HCT116 (cell line): Measurements from ENCODE around the gene TMEM41A. TPM values are rescaled to one million over a fixed set of nuclear protein-coding genes. Genes with fewer than 3 reads are reported as not detected.
"Not testable (repeated sequence)": the region's sequence is repeated elsewhere in the genome, so short reads cannot be mapped to it uniquely, and the experiment has no call there.

Source experiments
- ATAC-seq: fragments of 200-7000 bp; cut with Tn5 transposase; 2 replicates; pipeline ENCODE4 v1.9.1; 2020; ENCODE audit warnings: mild to moderate bottlenecking, moderate library complexity
- BruUV-seq: library from RNA; stranded (reverse); fragments of 400-500 nt; replicated peaks from 2 replicates; lab custom pipeline; 2021; lab: Mats Ljungman, UMichigan
- CTCF ChIA-PET: fragments of 300-600 bp; sonication (Branson Sonifier 250); formaldehyde crosslinking; loops from one replicate; lab custom pipeline; 2021; ENCODE audit warnings: antibody characterized with exemption; lab: Charles Lee
- POLR2A ChIA-PET: fragments of 300-600, 350-600 bp; sonication (Branson Sonifier 250); formaldehyde crosslinking; loops from one replicate; lab custom pipeline; 2021; ENCODE audit warnings: antibody characterized with exemption; lab: Charles Lee
- RAD21 ChIA-PET, 2 experiments: fragments of 300-600 bp; sonication (Branson Sonifier 250); formaldehyde crosslinking; loops; one replicate each; lab custom pipeline; 2023; ENCODE audit warnings: low total read pairs in 2 of 2; ENCODE audit not compliant: uncharacterized antibody in 2 of 2, unreplicated experiment in 2 of 2, low non-redundant PET in 1 of 2; lab: Charles Lee
- DNase-seq: peaks from one replicate; pipeline ENCODE4 v3.0.0-alpha.2; 2010; ENCODE audit warnings: low read depth, low spot score
- H2AFZ ChIP-seq: fragments of 200-600 bp; shearing (Covaris generic), sonication (generic); 2 replicates; pipeline ENCODE4 v1.6.1; 2017; ENCODE audit warnings: low read depth, mixed run types, mixed read lengths, antibody characterized with exemption, low read length; ENCODE audit not compliant: poor library complexity, severe bottlenecking
- H3K27ac ChIP-seq: 2 replicates; pipeline ENCODE4 v1.5.1; 2012; ENCODE audit warnings: low read depth, low read length
- H3K27me3 ChIP-seq: fragments of 200-600 bp; sonication (generic); 2 replicates; pipeline ENCODE4 v1.6.1; 2016; ENCODE audit warnings: mixed run types, low read length, mixed read lengths; ENCODE audit not compliant: insufficient read depth
- H3K36me3 ChIP-seq, 2 experiments: fragments of 200-500 bp in 1 of 2; fragments of 200-600 bp in 1 of 2; sonication (Bioruptor generic) in 1 of 2; sonication (generic) in 1 of 2; 2 replicates each; pipeline versions ENCODE4 v1.5.1 to v1.6.1; 2014 to 2016; ENCODE audit warnings: low read length in 2 of 2, inconsistent platforms in 1 of 2, mixed read lengths in 1 of 2, mixed run types in 1 of 2; ENCODE audit not compliant: insufficient read depth in 2 of 2, control insufficient read depth in 1 of 2
- H3K4me1 ChIP-seq, 2 experiments: fragments of 200-600 bp in 1 of 2; sonication (generic) in 1 of 2; 2 replicates each; pipeline versions ENCODE4 v1.5.1 to v1.6.1; 2012 to 2017; ENCODE audit warnings: low read length in 2 of 2, inconsistent platforms in 1 of 2, mild to moderate bottlenecking in 1 of 2, mixed read lengths in 1 of 2, mixed run types in 1 of 2, moderate library complexity in 1 of 2; ENCODE audit not compliant: insufficient read depth in 2 of 2, control insufficient read depth in 1 of 2
- H3K4me2 ChIP-seq: fragments of 200-600 bp; sonication (generic); 2 replicates; pipeline ENCODE4 v1.6.1; 2017; ENCODE audit warnings: mixed run types, low read length, mixed read lengths
- H3K4me3 ChIP-seq, 2 experiments: fragments of 200-600 bp in 1 of 2; sonication (generic) in 1 of 2; replicated peaks in 1 of 2; 2 replicates each; pipeline ENCODE4 v1.5.1; 2011 to 2016; ENCODE audit warnings: low read length in 2 of 2, control low read depth in 1 of 2, low read depth in 1 of 2, mild to moderate bottlenecking in 1 of 2, mixed read lengths in 1 of 2, mixed run types in 1 of 2
- H3K79me2 ChIP-seq: fragments of 200-600 bp; sonication (generic); 2 replicates; pipeline ENCODE4 v1.6.1; 2017; ENCODE audit warnings: mild to moderate bottlenecking, mixed run types, low read length, moderate library complexity, mixed read lengths; ENCODE audit not compliant: insufficient read depth
- H3K9ac ChIP-seq: fragments of 200-600 bp; sonication (generic); 2 replicates; pipeline ENCODE4 v1.6.1; 2016; ENCODE audit warnings: low read length, mixed read lengths
- H3K9me2 ChIP-seq: fragments of 200-600 bp; sonication (generic), shearing (Covaris generic); 2 replicates; pipeline ENCODE4 v1.6.1; 2017; ENCODE audit warnings: mixed run types, mild to moderate bottlenecking, moderate library complexity; ENCODE audit not compliant: insufficient read depth
- H3K9me3 ChIP-seq, 2 experiments: fragments of 200-500 bp in 1 of 2; fragments of 200-600 bp in 1 of 2; sonication (Bioruptor generic) in 1 of 2; sonication (generic) in 1 of 2; 2 replicates each; pipeline ENCODE4 v1.6.1; 2014 to 2017; ENCODE audit warnings: low read length in 2 of 2, mixed read lengths in 2 of 2, inconsistent platforms in 1 of 2, low read depth in 1 of 2, mild to moderate bottlenecking in 1 of 2, mixed run types in 1 of 2, moderate library complexity in 1 of 2; ENCODE audit not compliant: control insufficient read depth in 1 of 2, insufficient read depth in 1 of 2
- H4K20me1 ChIP-seq: fragments of 200-600 bp; sonication (generic), shearing (Covaris generic); 2 replicates; pipeline ENCODE4 v1.6.1; 2017; ENCODE audit warnings: mixed run types, mild to moderate bottlenecking, moderate library complexity; ENCODE audit not compliant: insufficient read depth
- CBX3 ChIP-seq: IDR thresholded peaks from 2 replicates; pipeline ENCODE4 v1.6.1; 2012; ENCODE audit warnings: low read depth
- CEBPB ChIP-seq: IDR thresholded peaks from 2 replicates; pipeline ENCODE4 v1.6.1; 2012; ENCODE audit warnings: low read depth
- ELF1 ChIP-seq: IDR thresholded peaks from 2 replicates; pipeline ENCODE4 v1.6.1; 2012; ENCODE audit warnings: low read depth, borderline replicate concordance
- EZH2 ChIP-seq: fragments of 200-600 bp; sonication (generic); IDR thresholded peaks from 2 replicates; pipeline ENCODE4 v1.6.1; 2017; ENCODE audit warnings: antibody characterized with exemption, mixed run types
- FOSL1 ChIP-seq: IDR thresholded peaks from 2 replicates; pipeline ENCODE4 v1.6.1; 2012; ENCODE audit warnings: low read depth
- JUND ChIP-seq: IDR thresholded peaks from 2 replicates; pipeline ENCODE4 v1.6.1; 2012
- POLR2AphosphoS5 ChIP-seq: IDR thresholded peaks from 2 replicates; pipeline ENCODE4 v1.6.1; 2011; ENCODE audit warnings: mild to moderate bottlenecking, low read depth, low read length, moderate library complexity
- RAD21 ChIP-seq: IDR thresholded peaks from 2 replicates; pipeline ENCODE4 v1.6.1; 2012; ENCODE audit warnings: low read depth, mild to moderate bottlenecking
- SP1 ChIP-seq: IDR thresholded peaks from 2 replicates; pipeline ENCODE4 v1.6.1; 2012; ENCODE audit warnings: low read depth
- intact Hi-C: fragments of 100-400 bp; cut with micrococcal nuclease; formaldehyde crosslinking; loops from 2 replicates; pipeline ENCODE4 v1.10.0; 2022
- total RNA-seq: library from RNA; stranded (reverse); gene quantifications from one replicate; pipeline ENCODE4 v1.2.1, GENCODE V29; 2021; ENCODE audit not compliant: unreplicated experiment
- TF ChIP-seq, protein P1 (sequence below): IDR thresholded peaks from 2 replicates; pipeline ENCODE4 v1.6.1; 2012
- TF ChIP-seq, protein P2 (sequence below): IDR thresholded peaks from 2 replicates; pipeline ENCODE4 v1.6.1; 2012

TMEM41A gene
- total RNA-seq, 1 experiment from 2014 or later = 25.4 TPM

DNA sequence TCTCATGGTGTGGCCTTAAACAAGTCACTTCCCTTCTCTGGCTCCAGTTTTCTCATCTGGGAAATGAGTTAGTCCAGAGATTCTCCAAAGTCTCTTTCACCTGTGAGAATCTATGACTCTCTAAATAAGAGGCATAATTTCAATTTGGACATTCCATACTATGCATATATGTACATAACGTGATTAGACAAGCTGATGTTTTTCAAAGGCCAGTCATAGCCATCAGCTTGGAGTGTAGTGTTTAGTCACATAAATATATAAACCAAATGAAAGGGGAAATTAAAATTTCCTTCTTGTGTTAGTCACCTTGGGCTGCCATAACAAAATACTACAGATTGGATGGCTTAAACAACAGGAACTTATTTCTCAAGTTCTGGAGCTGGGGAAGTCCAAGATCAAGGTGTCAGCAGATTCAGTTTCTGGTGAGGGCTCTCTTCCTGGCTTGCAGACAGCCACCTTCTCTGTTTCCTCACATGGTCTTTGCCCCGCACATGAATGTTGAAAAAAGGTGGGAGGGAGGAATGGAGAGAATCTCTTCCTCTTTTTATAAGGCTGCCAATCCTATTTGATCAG lies 19.4 kb downstream of the TMEM41A start:
- H3K9ac ChIP-seq = no peak overlapping the region
- ChIA-PET POLR2A (no interaction called here), CTCF (no interaction called here), RAD21 (interaction anchor here in 1 of 2 experiments (0.7 kb wide), 1 partner anchor 9 kb away, joined by 3 read pairs; no protein-coding TSS in a partner anchor)
- no peak overlapping the region for H3K4me3 ChIP-seq
- H3K27ac ChIP-seq = no peak overlapping the region
- no peaks in the 10 kb centered on the region for H4K20me1 ChIP-seq
- no peak overlapping the region for H2AFZ ChIP-seq
- H3K36me3 ChIP-seq = 0 out of 4 replicates have a peak, but pooled peaks cover 0 to 4% of the 10 kb centered on the region in 2 experiments
- H3K4me1 ChIP-seq = peaks cover 3 to 9% of the 10 kb centered on the region in 2 experiments
- no peaks in the 10 kb centered on the region for H3K9me2 ChIP-seq
- no peaks in the 10 kb centered on the region for H3K27me3 ChIP-seq
- no peak overlapping the region for H3K4me2 ChIP-seq
- DNase-seq (no peak), ATAC-seq (no peak)
- H3K9me3 ChIP-seq = no peaks in the 10 kb centered on the region
- no TSS peak for BruUV-seq
- H3K79me2 ChIP-seq = no peaks in the 10 kb centered on the region
- TF ChIP-seq, protein P1, sequence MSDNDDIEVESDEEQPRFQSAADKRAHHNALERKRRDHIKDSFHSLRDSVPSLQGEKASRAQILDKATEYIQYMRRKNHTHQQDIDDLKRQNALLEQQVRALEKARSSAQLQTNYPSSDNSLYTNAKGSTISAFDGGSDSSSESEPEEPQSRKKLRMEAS = no peak
- TF ChIP-seq, protein P2, sequence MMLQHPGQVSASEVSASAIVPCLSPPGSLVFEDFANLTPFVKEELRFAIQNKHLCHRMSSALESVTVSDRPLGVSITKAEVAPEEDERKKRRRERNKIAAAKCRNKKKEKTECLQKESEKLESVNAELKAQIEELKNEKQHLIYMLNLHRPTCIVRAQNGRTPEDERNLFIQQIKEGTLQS = no peak
- TF ChIP-seq ELF1 (no peak), RAD21 (no peak), JUND (no peak), FOSL1 (no peak), POLR2AphosphoS5 (no peak), EZH2 (no peak)
- intact Hi-C loops = no loop called here

DNA sequence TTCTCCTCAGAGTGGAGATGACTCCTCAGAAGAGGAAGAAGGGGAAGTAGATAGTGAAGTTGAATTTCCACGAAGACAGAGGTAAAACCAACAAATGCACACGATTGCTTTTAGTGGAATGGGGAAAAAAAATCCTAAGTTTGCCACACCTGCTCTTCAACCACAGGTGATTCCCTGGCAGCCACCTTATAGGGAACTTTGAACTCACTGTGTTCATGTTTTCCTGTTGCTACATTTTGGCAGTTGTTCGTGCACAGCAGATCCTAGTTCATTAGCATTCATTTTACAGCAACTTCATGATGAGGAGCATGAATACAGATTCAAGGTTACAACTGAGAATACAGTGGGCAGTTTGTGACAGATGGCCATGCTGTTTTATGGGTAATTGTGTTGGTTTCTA lies 21.5 kb downstream of the TMEM41A start:
- Histone ChIP-seq H3K27me3 (no peaks in the 10 kb centered on the region), H3K9me3 (no peaks in the 10 kb centered on the region), H3K9me2 (no peaks in the 10 kb centered on the region), H3K36me3 (0 out of 4 replicates have a peak, but pooled peaks cover 0 to under 1% of the 10 kb centered on the region in 2 experiments), H2AFZ (no peak overlapping the region), H3K79me2 (no peaks in the 10 kb centered on the region), H3K4me1 (peaks cover 19 to 30% of the 10 kb centered on the region in 2 experiments), H3K9ac (no peak overlapping the region), H3K4me3 (no peak overlapping the region), H3K4me2 (no peak overlapping the region), H3K27ac (no peak overlapping the region), H4K20me1 (no peaks in the 10 kb centered on the region)
- RAD21 ChIA-PET = no interaction called here
- BruUV-seq = no TSS peak
- TF ChIP-seq SP1 = no peak
- no peak for TF ChIP-seq CEBPB
- no peak for TF ChIP-seq CBX3
- POLR2A ChIA-PET = no interaction called here
- ATAC-seq (no peak), DNase-seq (no peak)
- intact Hi-C loops = no loop called here
- CTCF ChIA-PET = no interaction called here

DNA sequence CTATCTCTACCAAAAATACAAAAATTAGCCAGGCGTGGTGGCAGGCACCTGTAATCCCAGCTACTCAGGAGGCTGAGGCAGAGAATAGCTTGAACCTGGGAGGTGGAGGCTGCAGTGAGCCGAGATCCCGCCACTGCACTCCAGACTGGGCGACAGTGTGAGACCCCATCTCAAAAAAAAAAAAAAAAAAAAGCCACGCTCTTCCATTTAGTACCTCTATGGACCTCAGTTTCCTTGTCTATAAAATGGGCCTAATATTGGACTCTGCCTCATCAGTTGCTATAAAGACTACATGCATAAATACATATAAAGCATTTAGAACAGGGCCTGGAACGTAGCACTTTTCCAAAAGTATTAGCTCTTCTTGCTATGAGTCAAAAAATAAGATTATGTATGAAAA lies 23.9 kb downstream of the TMEM41A start:
- H3K9ac ChIP-seq, H3K4me3 ChIP-seq, H3K9me3 ChIP-seq, H3K27ac ChIP-seq, BruUV-seq, H3K27me3 ChIP-seq, DNase-seq, H2AFZ ChIP-seq, H3K9me2 ChIP-seq, H4K20me1 ChIP-seq, H3K36me3 ChIP-seq, POLR2A ChIA-PET, CTCF ChIA-PET, RAD21 ChIA-PET, H3K79me2 ChIP-seq, H3K4me2 ChIP-seq, ATAC-seq: not testable (repeated sequence)
- intact Hi-C loops = loop anchor here (5.0 kb wide), 1 partner anchor 82 kb away; no protein-coding TSS in a partner anchor
- peaks cover 38 to 53% of the 10 kb centered on the region in 2 experiments for H3K4me1 ChIP-seq
